H9 (cell line): ENCODE results near the gene KIRREL3. TPM values are rescaled to one million over a fixed set of nuclear protein-coding genes. Genes with fewer than 3 reads are reported as not detected.

Experiments
- DNase-seq: peaks from one replicate; pipeline ENCODE4 v3.0.0-alpha.2; 2017
- H2AFZ ChIP-seq: one replicate; pipeline ENCODE4 v1.6.1; 2013; ENCODE audit warnings: mild to moderate bottlenecking, low read length, control low read depth, moderate library complexity
- H2AK5ac ChIP-seq: 2 replicates; pipeline ENCODE4 v1.6.1; 2013; ENCODE audit warnings: low read length, control low read depth, mixed read lengths; ENCODE audit not compliant: insufficient read length
- H2BK120ac ChIP-seq: one replicate; pipeline ENCODE4 v1.6.1; 2013; ENCODE audit warnings: low read depth, mild to moderate bottlenecking, low read length, control low read depth, inconsistent platforms; ENCODE audit not compliant: poor library complexity, severe bottlenecking
- H2BK12ac ChIP-seq: 2 replicates; pipeline ENCODE4 v1.6.1; 2013; ENCODE audit warnings: low read length, control low read depth, mixed read lengths, low read depth; ENCODE audit not compliant: insufficient read length
- H2BK15ac ChIP-seq: 2 replicates; pipeline ENCODE4 v1.6.1; 2013; ENCODE audit warnings: low read depth, low read length, control low read depth
- H2BK20ac ChIP-seq: one replicate; pipeline ENCODE4 v1.6.1; 2013; ENCODE audit warnings: low read depth, mild to moderate bottlenecking, low read length, control low read depth, inconsistent platforms; ENCODE audit not compliant: poor library complexity, severe bottlenecking
- H2BK5ac ChIP-seq: 2 replicates; pipeline ENCODE4 v1.6.1; 2013; ENCODE audit warnings: low read length, control low read depth, mixed read lengths; ENCODE audit not compliant: insufficient read length
- H3K14ac ChIP-seq: 2 replicates; pipeline ENCODE4 v1.6.1; 2013; ENCODE audit warnings: low read length, control low read depth; ENCODE audit not compliant: insufficient read depth
- H3K18ac ChIP-seq: 2 replicates; pipeline ENCODE4 v1.6.1; 2013; ENCODE audit warnings: low read depth, mild to moderate bottlenecking, mixed read lengths, low read length, control low read depth; ENCODE audit not compliant: insufficient read length
- H3K23ac ChIP-seq: 2 replicates; pipeline ENCODE4 v1.6.1; 2013; ENCODE audit warnings: low read length, control low read depth, mixed read lengths, low read depth; ENCODE audit not compliant: insufficient read length
- H3K23me2 ChIP-seq: 2 replicates; pipeline ENCODE4 v1.6.1; 2013; ENCODE audit warnings: low read depth, mild to moderate bottlenecking, mixed read lengths, low read length, control low read depth; ENCODE audit not compliant: insufficient read length, poor library complexity, severe bottlenecking
- H3K27ac ChIP-seq: 2 replicates; pipeline ENCODE4 v1.5.1; 2013; ENCODE audit warnings: low read length, control low read depth, mixed read lengths, low read depth; ENCODE audit not compliant: insufficient read length
- H3K27me3 ChIP-seq: 2 replicates; pipeline ENCODE4 v1.6.1; 2013; ENCODE audit warnings: low read length, control low read depth, inconsistent platforms; ENCODE audit not compliant: insufficient read depth
- H3K4ac ChIP-seq: 2 replicates; pipeline ENCODE4 v1.6.1; 2013; ENCODE audit warnings: low read depth, mild to moderate bottlenecking, control low read depth, inconsistent platforms, low read length, moderate library complexity
- H3K4me1 ChIP-seq: 2 replicates; pipeline ENCODE4 v1.6.1; 2013; ENCODE audit warnings: low read length, control low read depth, inconsistent platforms; ENCODE audit not compliant: insufficient read depth
- H3K4me2 ChIP-seq: 2 replicates; pipeline ENCODE4 v1.6.1; 2013; ENCODE audit warnings: low read length, control low read depth, mixed read lengths; ENCODE audit not compliant: insufficient read length, insufficient read depth
- H3K56ac ChIP-seq: 2 replicates; pipeline ENCODE4 v1.6.1; 2013; ENCODE audit warnings: low read depth, mild to moderate bottlenecking, mixed read lengths, low read length, control low read depth; ENCODE audit not compliant: insufficient read length
- H3K79me1 ChIP-seq: 2 replicates; pipeline ENCODE4 v1.6.1; 2013; ENCODE audit warnings: low read depth, mild to moderate bottlenecking, moderate library complexity, low read length, control low read depth, inconsistent platforms; ENCODE audit not compliant: insufficient read depth, poor library complexity, severe bottlenecking
- H3K79me2 ChIP-seq: 2 replicates; pipeline ENCODE4 v1.6.1; 2013; ENCODE audit warnings: low read length, control low read depth, inconsistent platforms; ENCODE audit not compliant: insufficient read depth
- H3K9ac ChIP-seq: 2 replicates; pipeline ENCODE4 v1.6.1; 2013; ENCODE audit warnings: low read length, control low read depth, mixed read lengths; ENCODE audit not compliant: insufficient read length; ENCODE audit errors: extremely low read depth
- H3K9me3 ChIP-seq: one replicate; pipeline ENCODE4 v1.6.1; 2013; ENCODE audit warnings: low read depth, low read length, inconsistent platforms; ENCODE audit not compliant: control insufficient read depth
- H3T11ph ChIP-seq: one replicate; pipeline ENCODE4 v1.6.1; 2013; ENCODE audit warnings: mild to moderate bottlenecking, low read length, control low read depth, inconsistent platforms
- H4K20me1 ChIP-seq: one replicate; pipeline ENCODE4 v1.6.1; 2013; ENCODE audit not compliant: control insufficient read depth, insufficient read length, insufficient read depth
- H4K5ac ChIP-seq: 2 replicates; pipeline ENCODE4 v1.6.1; 2013; ENCODE audit warnings: low read depth, mild to moderate bottlenecking, mixed read lengths, low read length, control low read depth; ENCODE audit not compliant: insufficient read length
- H4K8ac ChIP-seq: replicated peaks from 2 replicates; pipeline ENCODE4 v1.6.1; 2013; ENCODE audit warnings: low read length, control low read depth, mixed read lengths, low read depth; ENCODE audit not compliant: insufficient read length
- H4K91ac ChIP-seq: 2 replicates; pipeline ENCODE4 v1.6.1; 2013; ENCODE audit warnings: low read depth, mild to moderate bottlenecking, moderate library complexity, mixed read lengths, low read length, control low read depth; ENCODE audit not compliant: insufficient read length
- H3K27ac Mint-ChIP-seq, 3 experiments: 2 replicates in 2 of 3; 3 replicates in 1 of 3; pipeline ENCODE4 v1.8.0; 2020 to 2021; ENCODE audit warnings: mixed read lengths in 3 of 3, mild to moderate bottlenecking in 1 of 3, moderate library complexity in 1 of 3
- H3K27me3 Mint-ChIP-seq: 2 replicates; pipeline ENCODE4 v1.8.0; 2021; ENCODE audit warnings: low read depth, mild to moderate bottlenecking, moderate library complexity, mixed read lengths
- H3K36me3 Mint-ChIP-seq, 3 experiments: 2 replicates in 2 of 3; 3 replicates in 1 of 3; pipeline ENCODE4 v1.8.0; 2020 to 2021; ENCODE audit warnings: low read depth in 3 of 3, mixed read lengths in 3 of 3; ENCODE audit not compliant: insufficient read depth in 1 of 3
- H3K4me1 Mint-ChIP-seq, 2 experiments: 2 replicates each; pipeline ENCODE4 v1.8.0; 2020; ENCODE audit warnings: mixed read lengths in 2 of 2
- H3K4me3 Mint-ChIP-seq, 2 experiments: 2 replicates in 1 of 2; 3 replicates in 1 of 2; pipeline ENCODE4 v1.8.0; 2020 to 2021; ENCODE audit warnings: mild to moderate bottlenecking in 2 of 2, mixed read lengths in 2 of 2, moderate library complexity in 1 of 2
- H3K9me3 Mint-ChIP-seq, 2 experiments: 2 replicates in 1 of 2; 3 replicates in 1 of 2; pipeline ENCODE4 v1.8.0; 2020; ENCODE audit warnings: mild to moderate bottlenecking in 2 of 2, mixed read lengths in 2 of 2, moderate library complexity in 1 of 2
- CTCF ChIP-seq: fragments of 200-600 bp; sonication (generic); conservative IDR thresholded peaks from 3 replicates; pipeline ENCODE4 v1.8.0; 2021; ENCODE audit warnings: antibody characterized with exemption, mild to moderate bottlenecking
- WGBS: extraction: QIAGEN DNeasy Blood & Tissue Kit; methylation state at CpG from one replicate; pipeline ENCODE4 v1.1.7; 2013; ENCODE audit warnings: missing lambda C conversion rate, low lambda C conversion rate, mixed read lengths; ENCODE audit not compliant: insufficient read length; ENCODE audit errors: extremely low coverage; 5-methylcytosine and 5-hydroxymethylcytosine counted together
- total RNA-seq: library from RNA; stranded (reverse); gene quantifications from 2 replicates; pipeline ENCODE4 v1.2.1, GENCODE V29; 2021

The KIRREL3 gene
- total RNA-seq, 1 experiment from 2014 or later: 0.17 TPM

DNA sequence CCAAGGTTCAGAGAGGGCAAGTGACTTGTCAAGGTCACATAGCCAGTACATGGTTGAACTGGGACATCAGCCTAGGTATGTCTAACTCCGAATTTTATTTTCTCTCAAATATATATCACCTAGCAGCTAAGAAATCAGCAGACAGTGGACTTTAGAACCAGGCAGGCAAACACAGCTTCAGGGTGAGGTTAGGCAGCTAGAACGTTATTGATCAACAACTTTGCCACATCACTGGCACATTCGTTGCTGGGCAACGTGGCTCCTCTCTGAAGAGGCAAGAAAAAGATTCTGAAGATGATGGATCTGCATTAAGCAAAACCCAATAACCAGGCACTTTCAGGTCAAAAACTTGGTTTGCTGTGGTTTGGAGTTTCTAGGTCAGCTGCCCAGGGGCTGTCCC, 258.0 kb downstream of the KIRREL3 start:
- Histone ChIP-seq H4K91ac (no peak overlapping the region), H2BK15ac (no peak overlapping the region), H4K5ac (no peak overlapping the region), H2AK5ac (no peak overlapping the region), H3T11ph (no peak overlapping the region), H3K18ac (no peak overlapping the region), H3K4me1 (peaks cover 7% of the 10 kb centered on the region), H2BK5ac (no peak overlapping the region), H4K20me1 (no peaks in the 10 kb centered on the region), H3K23ac (no peak overlapping the region), H2BK12ac (no peak overlapping the region), H3K4me2 (no peak overlapping the region), H3K79me2 (no peaks in the 10 kb centered on the region), H3K9ac (no peak overlapping the region), H3K56ac (no peak overlapping the region), H3K9me3 (no peaks in the 10 kb centered on the region), H4K8ac (no peak overlapping the region), H3K27me3 (no peaks in the 10 kb centered on the region), H3K23me2 (no peaks in the 10 kb centered on the region), H2AFZ (no peak overlapping the region), H3K27ac (no peak overlapping the region), H3K79me1 (no peaks in the 10 kb centered on the region), H2BK120ac (no peak overlapping the region), H3K14ac (no peak overlapping the region), H2BK20ac (no peak overlapping the region), H3K4ac (no peak overlapping the region)
- no peaks in the 10 kb centered on the region for H3K36me3 Mint-ChIP-seq
- H3K27ac Mint-ChIP-seq: no peak overlapping the region
- H3K9me3 Mint-ChIP-seq: no peaks in the 10 kb centered on the region
- no peak overlapping the region for H3K4me3 Mint-ChIP-seq
- WGBS: no CpG with 5 or more reads among the region's 4 CpGs
- H3K27me3 Mint-ChIP-seq: peaks cover 3% of the 10 kb centered on the region; the same call in 1 of the 2 replicates
- no peak for DNase-seq
- H3K4me1 Mint-ChIP-seq: peaks cover 29 to 33% of the 10 kb centered on the region in 2 experiments
- no peak for TF ChIP-seq CTCF
